Activated naive CD8-positive, alpha-beta T cell treated with anti-CD3 and anti-CD28 coated beads, Interleukin-2, amount 50 U/mL, for 24 hours (primary cell): ENCODE measurements around the gene CNP.

Experiments
- ATAC-seq: fragments of 150-1000 bp; cut with Tn5 transposase; one replicate; pipeline ENCODE4 v1.10.0; 2021
- DNase-seq: peaks from one replicate; pipeline ENCODE4 v3.0.0; 2021
- H3K27ac Mint-ChIP-seq: one replicate; pipeline ENCODE4 v1.8.0; 2021; ENCODE audit warnings: mild to moderate bottlenecking, mixed read lengths
- H3K27me3 Mint-ChIP-seq: one replicate; pipeline ENCODE4 v1.8.0; 2021; ENCODE audit warnings: mixed read lengths
- H3K36me3 Mint-ChIP-seq: one replicate; pipeline ENCODE4 v1.8.0; 2021; ENCODE audit warnings: low read depth, mixed read lengths
- H3K4me1 Mint-ChIP-seq: one replicate; pipeline ENCODE4 v1.8.0; 2021; ENCODE audit warnings: mixed read lengths
- H3K4me3 Mint-ChIP-seq: one replicate; pipeline ENCODE4 v1.8.0; 2021; ENCODE audit warnings: mild to moderate bottlenecking, moderate library complexity, mixed read lengths
- H3K9me3 Mint-ChIP-seq: one replicate; pipeline ENCODE4 v1.8.0; 2021; ENCODE audit warnings: mixed read lengths

Gene CNP

DNA sequence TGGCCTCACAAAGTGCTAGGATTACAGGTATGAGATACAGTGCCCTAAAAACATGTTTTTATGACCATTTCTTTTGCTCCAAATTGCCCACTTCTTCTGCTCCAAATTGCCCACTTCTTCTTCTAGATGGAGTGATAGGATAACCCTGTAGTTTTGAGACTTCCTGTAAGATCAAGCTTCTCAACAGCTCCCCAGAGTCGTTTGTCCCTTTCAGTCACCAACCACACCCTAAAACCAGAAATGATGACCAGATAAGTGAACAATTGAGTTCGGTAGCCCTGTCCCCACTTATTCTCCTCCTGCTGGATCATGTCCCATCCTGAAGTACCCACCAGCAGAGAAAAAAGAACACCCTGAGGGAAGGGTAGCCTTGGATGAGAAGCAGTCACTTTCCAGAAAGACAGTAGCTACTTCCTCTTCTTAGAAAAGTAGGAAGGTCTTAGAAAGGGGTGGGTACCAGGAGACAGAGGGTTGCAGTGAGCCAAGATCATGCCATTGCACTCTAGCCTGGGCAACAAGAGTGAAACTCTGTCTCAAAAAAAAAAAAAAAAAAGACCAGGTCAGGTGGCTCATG lies 33.7 kb upstream of the CNP start:
- Mint-ChIP-seq H3K36me3 (no peaks in the 10 kb centered on the region), H3K27me3 (no peaks in the 10 kb centered on the region), H3K4me3 (no peak overlapping the region), H3K9me3 (no peaks in the 10 kb centered on the region), H3K27ac (no peak overlapping the region), H3K4me1 (peaks cover 24% of the 10 kb centered on the region)
- DNase-seq = no peak
- no peak for ATAC-seq

DNA sequence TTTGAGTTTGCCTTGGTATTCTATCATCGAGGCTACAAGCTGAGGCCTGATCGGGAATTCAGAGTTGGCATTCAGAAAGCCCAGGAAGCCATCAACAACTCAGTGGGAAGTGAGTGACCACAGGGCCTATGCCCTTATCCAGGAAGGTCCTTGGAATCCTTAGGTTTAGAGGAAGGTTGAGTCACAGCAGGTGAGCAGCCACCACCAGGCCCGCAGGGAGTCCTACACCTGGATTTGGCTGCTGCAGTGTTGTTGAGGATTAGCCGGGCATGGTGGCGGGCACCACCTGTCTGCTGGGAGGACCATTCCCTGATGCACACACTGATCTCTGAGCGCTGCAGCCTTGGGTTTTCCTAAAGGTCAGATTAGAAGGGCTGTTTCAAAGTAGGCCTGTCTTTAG lies 31.0 kb upstream of the CNP start:
- no peak overlapping the region for H3K27ac Mint-ChIP-seq
- H3K4me1 Mint-ChIP-seq = peaks cover 6% of the 10 kb centered on the region
- no peaks in the 10 kb centered on the region for H3K27me3 Mint-ChIP-seq
- no peak for DNase-seq
- no peaks in the 10 kb centered on the region for H3K36me3 Mint-ChIP-seq
- no peak overlapping the region for H3K4me3 Mint-ChIP-seq
- ATAC-seq = no peak
- no peaks in the 10 kb centered on the region for H3K9me3 Mint-ChIP-seq

DNA sequence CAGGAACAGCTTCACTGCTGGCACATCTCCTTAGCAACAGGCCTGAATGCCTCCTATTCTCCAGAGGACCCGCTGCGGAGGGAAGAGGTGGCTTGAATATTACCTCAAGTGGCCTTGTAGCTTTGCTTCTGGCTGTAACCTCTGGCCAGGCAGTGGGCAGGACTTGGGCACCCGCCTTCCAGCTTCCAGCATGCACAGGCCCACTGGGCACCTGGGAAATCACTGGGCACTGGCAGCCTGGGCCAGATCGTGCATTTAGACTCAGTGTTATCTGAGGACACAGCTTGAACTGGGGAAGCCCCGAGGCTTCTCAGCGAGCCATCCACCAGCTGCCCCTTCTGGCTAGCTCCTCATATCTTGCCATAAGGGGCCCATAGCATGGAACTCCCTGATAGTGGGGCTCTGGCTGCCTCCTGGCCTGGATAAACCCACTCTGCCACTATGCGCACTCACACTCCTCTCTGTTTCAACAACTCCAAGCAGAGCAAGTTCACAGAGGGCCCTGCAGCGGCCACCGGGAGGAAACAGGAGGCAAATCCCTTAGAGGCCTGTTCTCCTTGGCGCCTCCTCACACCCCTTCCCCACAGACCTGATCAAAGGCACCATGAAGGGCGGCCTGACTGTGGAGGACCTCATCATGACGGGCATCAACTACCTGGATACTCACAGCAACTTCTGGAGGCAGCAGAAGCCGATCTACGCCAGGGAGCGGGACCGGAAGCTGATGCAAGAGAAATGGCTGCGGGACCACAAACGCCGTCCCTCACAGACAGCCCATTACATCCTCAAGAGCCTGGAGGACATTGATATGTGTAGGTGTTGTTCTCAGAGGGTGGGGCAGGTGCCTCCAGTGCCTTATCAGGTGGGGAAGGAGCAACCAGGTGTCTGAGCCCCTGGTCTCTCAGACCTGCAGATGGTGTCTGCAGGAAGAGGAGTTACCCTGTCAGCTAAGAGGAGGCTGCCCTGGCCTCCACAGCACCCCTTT lies 28.3 kb upstream of the CNP start:
- Mint-ChIP-seq H3K27me3 (no peaks in the 10 kb centered on the region), H3K36me3 (no peaks in the 10 kb centered on the region)

DNA sequence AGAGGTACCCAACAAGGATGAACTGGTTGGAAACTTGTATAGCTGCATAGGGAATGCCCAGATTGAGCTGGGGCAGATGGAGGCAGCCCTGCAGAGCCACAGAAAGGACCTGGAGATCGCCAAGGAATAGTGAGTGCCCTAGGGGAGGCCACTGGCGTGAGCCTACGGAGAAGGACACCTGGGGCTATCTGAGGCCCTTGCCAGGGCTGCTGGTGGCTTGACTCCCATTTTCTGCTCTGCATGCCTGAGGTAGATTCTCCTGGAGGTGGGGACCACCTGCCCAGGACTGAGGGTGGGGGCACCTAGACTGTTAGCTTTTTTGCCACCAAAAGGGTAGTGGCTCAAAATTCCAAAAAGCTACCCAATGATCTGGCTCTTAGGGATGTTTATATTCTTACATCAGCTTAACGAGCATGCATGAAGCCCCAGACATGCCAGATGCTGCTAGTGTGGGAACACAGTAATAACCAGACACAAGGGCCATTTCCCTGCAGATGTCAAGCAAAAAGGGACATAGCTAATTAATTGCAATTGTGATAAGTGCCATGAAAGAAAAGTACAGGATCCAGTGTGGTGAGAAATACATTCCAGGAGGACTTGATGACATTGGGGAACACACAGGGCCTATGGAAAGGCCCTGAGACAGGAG lies 27.4 kb upstream of the CNP start:
- Mint-ChIP-seq H3K27me3 (no peaks in the 10 kb centered on the region), H3K9me3 (no peaks in the 10 kb centered on the region), H3K4me3 (no peak overlapping the region), H3K36me3 (no peaks in the 10 kb centered on the region), H3K4me1 (no peaks in the 10 kb centered on the region), H3K27ac (no peak overlapping the region)
- DNase-seq (no peak), ATAC-seq (no peak)

More for the DNA sequence above, 28.3 kb upstream of the CNP start:
- no peaks in the 10 kb centered on the region for H3K4me1 Mint-ChIP-seq
- ATAC-seq (no peak), DNase-seq (no peak)
- H3K9me3 Mint-ChIP-seq = no peaks in the 10 kb centered on the region
- no peak overlapping the region for H3K27ac Mint-ChIP-seq
- H3K4me3 Mint-ChIP-seq = no peak overlapping the region

DNA sequence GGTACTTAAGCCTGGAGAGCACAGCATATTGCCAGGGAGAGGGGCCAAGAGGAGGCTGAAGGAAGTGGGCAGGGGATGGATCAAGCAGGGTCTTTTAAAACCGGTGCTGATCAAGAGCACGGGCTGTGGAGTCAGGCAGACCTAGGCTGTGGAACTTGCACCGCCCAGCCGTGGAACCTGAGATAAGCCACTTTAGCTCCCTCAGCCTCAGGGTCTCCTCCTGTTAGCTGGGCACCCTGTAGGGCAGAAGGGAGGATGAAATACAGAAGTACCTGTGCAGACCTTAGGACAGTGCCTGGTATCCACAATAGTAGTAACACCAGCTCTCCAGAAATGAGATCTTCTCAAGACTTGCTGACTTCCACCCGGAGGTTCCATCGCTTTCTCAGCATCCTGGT lies 26.9 kb upstream of the CNP start:
- H3K4me3 Mint-ChIP-seq = no peak overlapping the region
- no peaks in the 10 kb centered on the region for H3K27me3 Mint-ChIP-seq
- no peak overlapping the region for H3K27ac Mint-ChIP-seq
- H3K4me1 Mint-ChIP-seq = no peaks in the 10 kb centered on the region
- ATAC-seq (no peak), DNase-seq (no peak)
- H3K9me3 Mint-ChIP-seq = no peaks in the 10 kb centered on the region
- no peaks in the 10 kb centered on the region for H3K36me3 Mint-ChIP-seq

DNA sequence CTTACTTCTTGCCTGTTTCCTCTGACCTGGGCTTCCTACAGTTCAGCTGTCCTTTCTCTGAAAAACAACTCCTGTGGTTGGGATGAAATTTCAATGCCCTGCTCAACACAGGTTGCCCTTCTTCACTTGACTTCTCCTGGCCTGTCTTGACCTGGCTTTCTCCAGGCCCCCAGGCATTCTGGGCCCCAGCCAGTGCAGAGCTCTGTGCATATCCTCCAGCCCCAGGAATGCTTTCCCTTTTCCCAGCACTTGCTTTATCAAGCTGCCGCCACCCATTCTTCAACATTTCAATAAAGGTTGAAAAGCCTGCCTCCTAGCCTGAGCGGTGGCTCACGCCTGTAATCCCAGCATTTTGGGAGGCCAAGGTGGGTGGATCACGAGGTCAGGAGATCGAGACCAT lies 25.4 kb upstream of the CNP start:
- Mint-ChIP-seq H3K27ac (no peak overlapping the region), H3K9me3 (no peaks in the 10 kb centered on the region), H3K36me3 (no peaks in the 10 kb centered on the region), H3K4me1 (no peaks in the 10 kb centered on the region), H3K4me3 (no peak overlapping the region), H3K27me3 (no peaks in the 10 kb centered on the region)
- no peak for ATAC-seq
- DNase-seq = no peak

DNA sequence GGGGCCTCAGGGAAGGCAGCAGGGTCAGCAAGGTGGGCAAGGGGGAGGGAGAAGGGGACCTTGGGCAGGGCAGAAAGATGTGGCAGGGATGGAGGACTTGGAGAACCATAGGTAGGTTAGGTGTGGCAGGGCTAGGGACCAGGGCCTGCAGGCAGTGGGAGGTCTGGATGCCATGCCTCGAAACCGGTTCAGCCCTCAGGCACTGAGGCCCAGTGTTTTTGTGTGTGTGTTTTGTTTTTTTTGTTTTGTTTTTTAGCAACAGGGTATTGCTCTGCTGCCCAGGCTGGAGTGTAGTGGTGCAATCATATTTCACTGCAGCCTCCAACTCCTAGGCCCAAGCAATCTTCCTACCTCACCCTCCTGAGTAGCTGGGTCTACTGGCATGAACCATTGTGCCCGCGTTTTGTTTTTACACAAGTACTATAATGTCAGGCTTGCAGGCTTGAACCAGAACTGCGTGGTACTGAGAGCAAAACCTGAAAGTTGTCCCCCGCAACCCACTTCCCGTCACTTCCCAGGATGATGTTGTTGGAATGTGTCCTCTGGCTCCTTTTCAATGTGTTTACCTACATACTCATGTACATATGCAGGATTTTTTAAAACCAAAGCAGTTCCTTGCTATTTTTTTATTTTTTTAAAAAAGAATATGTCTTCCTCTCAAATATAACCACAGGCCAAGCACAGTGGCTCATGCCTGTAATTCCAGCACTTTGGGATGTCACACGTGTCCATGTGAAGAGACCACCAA lies 23.8 kb upstream of the CNP start:
- no peak overlapping the region for H3K4me3 Mint-ChIP-seq
- H3K9me3 Mint-ChIP-seq = no peaks in the 10 kb centered on the region
- no peaks in the 10 kb centered on the region for H3K36me3 Mint-ChIP-seq
- ATAC-seq (no peak), DNase-seq (no peak)
- H3K4me1 Mint-ChIP-seq = no peaks in the 10 kb centered on the region
- no peaks in the 10 kb centered on the region for H3K27me3 Mint-ChIP-seq
- no peak overlapping the region for H3K27ac Mint-ChIP-seq

DNA sequence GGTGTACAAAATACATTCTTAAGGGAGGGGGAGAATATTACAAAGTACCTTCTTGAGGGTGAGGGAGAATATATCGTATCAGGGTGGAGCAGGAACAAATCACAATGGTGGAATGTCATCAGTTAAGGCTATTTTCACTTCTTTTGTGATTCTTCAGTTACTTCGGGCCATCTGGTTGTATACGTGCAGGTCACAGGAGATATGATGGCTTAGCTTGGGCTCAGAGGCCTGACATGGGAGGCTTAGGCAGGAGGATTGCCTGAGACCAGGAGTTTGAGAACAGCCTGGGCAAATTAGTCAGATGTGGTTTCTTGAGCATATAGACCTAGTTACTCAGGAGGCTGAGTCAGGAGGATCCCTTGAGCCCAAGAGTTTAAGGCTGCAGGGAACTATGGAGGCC lies 23.1 kb upstream of the CNP start:
- H3K4me1 Mint-ChIP-seq = no peaks in the 10 kb centered on the region
- no peaks in the 10 kb centered on the region for H3K9me3 Mint-ChIP-seq
- no peak overlapping the region for H3K27ac Mint-ChIP-seq
- no peaks in the 10 kb centered on the region for H3K27me3 Mint-ChIP-seq
- H3K36me3 Mint-ChIP-seq = no peaks in the 10 kb centered on the region
- no peak overlapping the region for H3K4me3 Mint-ChIP-seq
- no peak for DNase-seq
- no peak for ATAC-seq

DNA sequence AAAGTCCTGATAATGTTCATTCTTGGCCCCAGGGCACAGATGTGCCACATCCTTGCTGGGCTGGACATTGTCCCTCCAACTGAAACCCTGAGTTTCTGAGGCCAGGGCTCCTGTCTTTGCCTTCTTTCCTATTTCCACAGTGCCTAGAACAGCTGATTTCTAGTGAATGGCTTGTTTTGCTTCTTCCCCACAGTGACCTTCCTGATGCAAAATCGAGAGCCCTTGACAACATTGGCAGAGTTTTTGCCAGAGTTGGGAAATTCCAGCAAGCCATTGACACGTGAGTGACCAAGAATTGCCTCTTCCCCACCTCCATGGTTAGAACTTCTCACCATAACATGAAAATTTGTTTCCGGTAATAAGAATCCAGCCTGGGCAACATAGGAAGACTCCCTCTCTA lies 21.7 kb upstream of the CNP start:
- H3K36me3 Mint-ChIP-seq = no peaks in the 10 kb centered on the region
- DNase-seq (no peak), ATAC-seq (no peak)
- H3K9me3 Mint-ChIP-seq = no peaks in the 10 kb centered on the region
- H3K27me3 Mint-ChIP-seq = no peaks in the 10 kb centered on the region
- no peak overlapping the region for H3K4me3 Mint-ChIP-seq
- H3K27ac Mint-ChIP-seq = no peak overlapping the region
- H3K4me1 Mint-ChIP-seq = no peaks in the 10 kb centered on the region

DNA sequence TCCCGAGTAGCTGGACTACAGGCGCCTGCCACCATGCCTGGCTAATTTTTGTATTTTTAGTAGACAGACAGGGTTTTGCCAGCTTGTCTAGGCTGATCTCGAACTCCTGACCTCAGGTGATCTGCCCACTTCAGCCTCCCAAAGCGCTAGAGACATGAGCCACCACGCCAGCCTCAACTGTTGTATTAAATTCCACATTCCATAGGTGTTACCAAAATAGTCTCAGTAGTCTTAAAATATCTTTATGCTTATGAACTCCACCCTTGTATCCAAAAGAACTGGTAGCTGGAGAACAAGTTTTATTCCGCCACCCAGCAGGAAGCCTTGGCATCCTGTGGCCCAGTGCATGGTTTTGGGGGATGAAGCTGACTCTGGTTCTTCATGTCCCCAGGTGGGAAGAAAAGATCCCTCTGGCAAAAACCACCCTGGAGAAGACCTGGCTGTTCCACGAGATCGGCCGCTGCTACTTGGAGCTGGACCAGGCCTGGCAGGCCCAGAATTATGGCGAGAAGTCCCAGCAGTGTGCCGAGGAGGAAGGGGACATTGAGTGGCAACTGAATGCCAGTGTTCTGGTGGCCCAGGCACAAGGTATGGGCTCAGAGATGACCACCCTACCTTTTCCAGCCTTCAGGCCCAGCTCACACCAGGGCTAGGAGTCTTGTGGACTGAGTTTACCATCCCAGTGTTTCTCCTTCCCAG lies 17.7 kb upstream of the CNP start:
- DNase-seq = no peak
- no peak overlapping the region for H3K4me3 Mint-ChIP-seq
- H3K4me1 Mint-ChIP-seq = no peaks in the 10 kb centered on the region
- no peaks in the 10 kb centered on the region for H3K9me3 Mint-ChIP-seq
- H3K36me3 Mint-ChIP-seq = no peaks in the 10 kb centered on the region
- ATAC-seq = no peak
- H3K27me3 Mint-ChIP-seq = no peaks in the 10 kb centered on the region
- H3K27ac Mint-ChIP-seq = no peak overlapping the region

DNA sequence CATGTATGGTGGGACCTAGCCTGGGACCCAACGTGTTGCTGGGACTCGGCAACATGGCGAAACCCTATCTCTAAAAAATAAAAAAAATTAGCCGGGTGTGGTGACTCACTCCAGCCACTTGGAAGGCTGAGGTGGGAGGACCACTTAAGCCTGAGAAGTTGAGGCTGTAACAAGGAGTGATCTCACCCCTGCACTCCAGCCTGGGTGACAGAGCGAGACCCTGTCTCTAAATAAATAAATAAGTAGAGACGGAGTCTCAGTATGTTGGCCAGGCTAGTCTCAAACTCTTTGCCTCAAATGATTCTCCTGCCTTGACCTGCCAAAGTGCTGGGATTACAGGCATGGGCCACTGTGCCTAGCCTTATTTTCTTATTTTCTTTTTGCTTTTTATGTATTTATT lies 10.1 kb upstream of the CNP start:
- DNase-seq (no peak), ATAC-seq (no peak)
- Mint-ChIP-seq H3K9me3 (no peaks in the 10 kb centered on the region), H3K4me1 (no peaks in the 10 kb centered on the region), H3K27me3 (no peaks in the 10 kb centered on the region), H3K27ac (no peak overlapping the region), H3K4me3 (no peak overlapping the region), H3K36me3 (no peaks in the 10 kb centered on the region)

DNA sequence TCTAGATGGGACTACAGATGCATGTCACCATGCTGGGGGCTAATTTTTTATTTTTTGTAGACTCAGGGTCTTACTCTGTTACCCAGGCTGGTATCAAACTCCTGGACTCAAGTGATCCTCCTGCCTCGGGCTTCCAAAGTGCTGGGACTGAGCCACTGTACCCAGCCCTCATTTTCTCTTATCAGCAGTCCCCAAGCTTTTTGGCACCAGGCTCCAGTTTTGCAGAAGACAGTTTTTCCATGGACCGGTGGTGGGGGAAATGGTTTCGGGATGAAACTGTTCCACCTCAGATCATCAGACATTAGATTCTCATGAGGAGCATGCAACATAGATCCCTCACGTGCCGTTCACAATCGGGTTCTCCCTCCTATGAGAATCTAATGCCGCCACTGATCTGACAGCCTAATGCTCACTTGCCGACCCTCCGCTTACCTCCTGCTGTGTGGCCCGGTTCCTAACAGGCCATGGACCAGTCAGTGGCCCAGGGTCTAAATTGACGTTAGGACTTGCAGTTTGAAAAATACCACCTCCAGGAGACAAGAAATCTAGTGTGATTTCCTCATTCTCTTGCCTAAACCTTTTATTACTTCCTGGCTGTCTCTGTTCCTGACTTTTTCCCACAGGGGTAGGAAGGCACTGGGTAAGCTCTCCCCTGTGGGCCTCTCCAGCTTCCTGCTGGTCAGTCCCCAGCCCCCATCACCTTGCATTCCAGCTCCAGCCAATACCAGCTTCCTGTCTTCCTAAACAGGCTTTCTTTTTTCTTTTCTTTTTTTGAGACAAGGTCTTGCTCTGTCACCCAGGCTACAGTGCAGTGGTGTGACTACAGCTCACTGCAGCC lies 9.3 kb upstream of the CNP start:
- Mint-ChIP-seq H3K4me1 (no peaks in the 10 kb centered on the region), H3K27ac (no peak overlapping the region), H3K4me3 (no peak overlapping the region), H3K9me3 (no peaks in the 10 kb centered on the region), H3K36me3 (no peaks in the 10 kb centered on the region), H3K27me3 (no peaks in the 10 kb centered on the region)
- no peak for ATAC-seq
- DNase-seq = no peak

DNA sequence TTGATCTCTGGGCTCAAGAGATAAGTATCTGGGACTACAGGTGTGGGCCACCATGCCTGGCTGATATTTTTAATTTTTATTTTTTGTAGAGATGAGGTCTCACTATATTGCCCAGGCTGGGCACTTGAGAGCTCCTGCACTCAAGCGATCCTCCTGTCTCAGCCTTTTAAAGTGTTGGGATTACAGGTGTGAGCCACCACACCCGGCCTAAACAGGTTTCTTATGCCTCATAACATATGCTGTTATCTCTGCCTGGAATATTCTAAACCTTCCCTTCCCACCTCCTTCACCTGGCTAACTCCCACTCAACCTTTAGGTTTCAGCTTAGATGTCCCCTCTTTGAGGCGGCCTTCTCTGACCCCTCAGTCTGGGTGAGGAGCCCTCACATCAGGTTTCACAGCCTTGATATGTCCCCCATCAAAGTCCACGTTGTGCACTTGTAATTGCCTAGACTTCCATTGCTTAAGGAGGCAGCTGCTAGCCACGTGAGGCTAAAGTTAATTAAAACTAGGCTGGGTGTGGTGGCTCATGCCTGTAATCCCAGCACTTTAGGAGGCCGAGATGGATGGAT lies 8.6 kb upstream of the CNP start:
- ATAC-seq = no peak
- H3K9me3 Mint-ChIP-seq = no peaks in the 10 kb centered on the region
- H3K27ac Mint-ChIP-seq = no peak overlapping the region
- no peak overlapping the region for H3K4me3 Mint-ChIP-seq
- no peaks in the 10 kb centered on the region for H3K4me1 Mint-ChIP-seq
- no peaks in the 10 kb centered on the region for H3K27me3 Mint-ChIP-seq
- DNase-seq = no peak
- H3K36me3 Mint-ChIP-seq = no peaks in the 10 kb centered on the region
